Measurements from ENCODE around the gene PEBP1.

The PEBP1 gene

GRCh38 chr12:118150625-118151024 lies 14.7 kb downstream of the PEBP1 start:
- TF ChIP-seq POU2F2 (IDR thresholded peaks at IDR 0.05; ENCODE audit: low read depth, low read length) = no peak
- TF ChIP-seq SPI1 (IDR thresholded peaks at IDR 0.05; ENCODE audit: low read depth, low read length) = no peak
- no peak for TF ChIP-seq POLR2A (IDR thresholded peaks at IDR 0.05; ENCODE audit: low read depth, low read length)
- DNase-seq (ENCODE audit: insufficient read length, low spot score) (no peak), FAIRE-seq (no peak)

GRCh38 chr12:118151755-118152154 lies 15.8 kb downstream of the PEBP1 start:
- TF ChIP-seq POU2F2 (IDR thresholded peaks at IDR 0.05; ENCODE audit: low read depth, low read length) (no peak), POLR2AphosphoS5 (IDR thresholded peaks at IDR 0.05; ENCODE audit: low read depth, low read length) (no peak), POLR2A (IDR thresholded peaks at IDR 0.05; ENCODE audit: low read depth, low read length) (no peak), SPI1 (IDR thresholded peaks at IDR 0.05; ENCODE audit: low read depth, low read length) (no peak), PAX5 (IDR thresholded peaks at IDR 0.05; ENCODE audit: insufficient read depth, low read length, severe bottlenecking) (no peak), TAF1 (IDR thresholded peaks at IDR 0.05; ENCODE audit: low read depth, low read length) (no peak)
- no peak for FAIRE-seq

GRCh38 chr12:118160536-118160935 lies 24.6 kb downstream of the PEBP1 start:
- no peak for DNase-seq (ENCODE audit: insufficient read length, low spot score)
- TF ChIP-seq PAX5 (IDR thresholded peaks at IDR 0.05; ENCODE audit: insufficient read depth, low read length, severe bottlenecking) (no peak), SPI1 (IDR thresholded peaks at IDR 0.05; ENCODE audit: low read depth, low read length) (no peak), POLR2A (IDR thresholded peaks at IDR 0.05; ENCODE audit: low read depth, low read length) (no peak), POU2F2 (IDR thresholded peaks at IDR 0.05; ENCODE audit: low read depth, low read length) (no peak), POLR2AphosphoS5 (IDR thresholded peaks at IDR 0.05; ENCODE audit: low read depth, low read length) (no peak), TAF1 (IDR thresholded peaks at IDR 0.05; ENCODE audit: low read depth, low read length) (no peak)
- FAIRE-seq = no peak

More at GRCh38 chr12:118151755-118152154, 15.8 kb downstream of the PEBP1 start:
- no peak for DNase-seq (ENCODE audit: insufficient read length, low spot score)

- FAIRE-seq = no peak
- TF ChIP-seq SPI1 (IDR thresholded peaks at IDR 0.05; ENCODE audit: low read depth, low read length) (no peak), POU2F2 (IDR thresholded peaks at IDR 0.05; ENCODE audit: low read depth, low read length) (no peak), PAX5 (IDR thresholded peaks at IDR 0.05; ENCODE audit: insufficient read depth, low read length, severe bottlenecking) (no peak), POLR2AphosphoS5 (IDR thresholded peaks at IDR 0.05; ENCODE audit: low read depth, low read length) (no peak), TAF1 (IDR thresholded peaks at IDR 0.05; ENCODE audit: low read depth, low read length) (no peak), POLR2A (IDR thresholded peaks at IDR 0.05; ENCODE audit: low read depth, low read length) (no peak)
- no peak for DNase-seq (ENCODE audit: insufficient read length, low spot score)
Measured at GRCh38 chr12:118164798-118165486, 29.0 kb downstream of the PEBP1 start.

GRCh38 chr12:118166946-118167345 lies 31.0 kb downstream of the PEBP1 start:
- DNase-seq (ENCODE audit: insufficient read length, low spot score) (peak; percentile 54), FAIRE-seq (peak; percentile 95)
- TF ChIP-seq SPI1 (IDR thresholded peaks at IDR 0.05; ENCODE audit: low read depth, low read length) = peak; percentile 78
- TF ChIP-seq POLR2A (IDR thresholded peaks at IDR 0.05; ENCODE audit: low read depth, low read length) = no peak

- TF ChIP-seq POU2F2 (IDR thresholded peaks at IDR 0.05; ENCODE audit: low read depth, low read length) (no peak; the same call in 1 of the 2 replicates), SPI1 (IDR thresholded peaks at IDR 0.05; ENCODE audit: low read depth, low read length) (peak; percentile 98)
- FAIRE-seq (peak; percentile 87), DNase-seq (ENCODE audit: insufficient read length, low spot score) (peak; percentile 23)
Measured at GRCh38 chr12:118175823-118176447, 40.0 kb downstream of the PEBP1 start.

GRCh38 chr12:118183155-118183554 lies 47.2 kb downstream of the PEBP1 start:
- TF ChIP-seq POLR2AphosphoS5 (IDR thresholded peaks at IDR 0.05; ENCODE audit: low read depth, low read length) (no peak), PAX5 (IDR thresholded peaks at IDR 0.05; ENCODE audit: insufficient read depth, low read length, severe bottlenecking) (no peak), TAF1 (IDR thresholded peaks at IDR 0.05; ENCODE audit: low read depth, low read length) (no peak), SPI1 (IDR thresholded peaks at IDR 0.05; ENCODE audit: low read depth, low read length) (no peak)
- FAIRE-seq (no peak), DNase-seq (ENCODE audit: insufficient read length, low spot score) (no peak)

- no peak for TF ChIP-seq POU2F2 (IDR thresholded peaks at IDR 0.05; ENCODE audit: low read depth, low read length)
- 0 out of 2 replicates have a peak, but pooled peaks have one; percentile 16 for TF ChIP-seq SPI1 (IDR thresholded peaks at IDR 0.05; ENCODE audit: low read depth, low read length)
- DNase-seq (ENCODE audit: insufficient read length, low spot score) (no peak), FAIRE-seq (no peak)
Measured at GRCh38 chr12:118183711-118184110, 47.8 kb downstream of the PEBP1 start.

GRCh38 chr12:118185602-118186397 lies 49.9 kb downstream of the PEBP1 start:
- DNase-seq (ENCODE audit: insufficient read length, low spot score) (no peak), FAIRE-seq (peak; percentile 5)
- no peak for TF ChIP-seq SPI1 (IDR thresholded peaks at IDR 0.05; ENCODE audit: low read depth, low read length)
- no peak for TF ChIP-seq POU2F2 (IDR thresholded peaks at IDR 0.05; ENCODE audit: low read depth, low read length)
- TF ChIP-seq POLR2AphosphoS5 (IDR thresholded peaks at IDR 0.05; ENCODE audit: low read depth, low read length) = no peak
- no peak for TF ChIP-seq POLR2A (IDR thresholded peaks at IDR 0.05; ENCODE audit: low read depth, low read length)
- TF ChIP-seq TAF1 (IDR thresholded peaks at IDR 0.05; ENCODE audit: low read depth, low read length) = no peak
- TF ChIP-seq PAX5 (IDR thresholded peaks at IDR 0.05; ENCODE audit: insufficient read depth, low read length, severe bottlenecking) = no peak

Data from GM12891 (cell line).